22Rv1 (cell line): ENCODE measurements around the gene GNMT.

Experiments used
- CTCF ChIP-seq: fragments of 450-650 bp; IDR thresholded peaks from 2 replicates; pipeline ENCODE4 v1.5.1; 2017; ENCODE audit warnings: mild to moderate bottlenecking
- ZFX ChIP-seq: fragments of 450-650 bp; IDR thresholded peaks from 2 replicates; pipeline ENCODE4 v1.6.1; 2017; ENCODE audit warnings: antibody characterized with exemption, borderline replicate concordance

GRCh38 chr6:42914546-42914945, 46.0 kb upstream of the GNMT start:
- TF ChIP-seq CTCF, result no peak
- TF ChIP-seq ZFX, result no peak
